ENCODE measurements around the gene JMJD1C.

- TF ChIP-seq EZH2 (IDR thresholded peaks at IDR 0.05) (no peak), CTCF (IDR thresholded peaks at IDR 0.05) (no peak), EZH2phosphoT487 (IDR thresholded peaks at IDR 0.05) (no peak)
Measured at GRCh38 chr10:63368365-63368764, 97.4 kb downstream of the JMJD1C start.
